ENCODE data around the gene KMT2E.

- TF ChIP-seq, protein P1, sequence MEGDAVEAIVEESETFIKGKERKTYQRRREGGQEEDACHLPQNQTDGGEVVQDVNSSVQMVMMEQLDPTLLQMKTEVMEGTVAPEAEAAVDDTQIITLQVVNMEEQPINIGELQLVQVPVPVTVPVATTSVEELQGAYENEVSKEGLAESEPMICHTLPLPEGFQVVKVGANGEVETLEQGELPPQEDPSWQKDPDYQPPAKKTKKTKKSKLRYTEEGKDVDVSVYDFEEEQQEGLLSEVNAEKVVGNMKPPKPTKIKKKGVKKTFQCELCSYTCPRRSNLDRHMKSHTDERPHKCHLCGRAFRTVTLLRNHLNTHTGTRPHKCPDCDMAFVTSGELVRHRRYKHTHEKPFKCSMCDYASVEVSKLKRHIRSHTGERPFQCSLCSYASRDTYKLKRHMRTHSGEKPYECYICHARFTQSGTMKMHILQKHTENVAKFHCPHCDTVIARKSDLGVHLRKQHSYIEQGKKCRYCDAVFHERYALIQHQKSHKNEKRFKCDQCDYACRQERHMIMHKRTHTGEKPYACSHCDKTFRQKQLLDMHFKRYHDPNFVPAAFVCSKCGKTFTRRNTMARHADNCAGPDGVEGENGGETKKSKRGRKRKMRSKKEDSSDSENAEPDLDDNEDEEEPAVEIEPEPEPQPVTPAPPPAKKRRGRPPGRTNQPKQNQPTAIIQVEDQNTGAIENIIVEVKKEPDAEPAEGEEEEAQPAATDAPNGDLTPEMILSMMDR (IDR thresholded peaks at IDR 0.05) = no peak
- TF ChIP-seq POLR2AphosphoS5 (IDR thresholded peaks at IDR 0.05) = no peak
These were observed 49.3 kb upstream of the KMT2E start for GRCh38 chr7:104964626-104965236.

Measured in prostate gland (tissue), 2 donors.